ENCODE results near the gene GSG1L2.

DNA sequence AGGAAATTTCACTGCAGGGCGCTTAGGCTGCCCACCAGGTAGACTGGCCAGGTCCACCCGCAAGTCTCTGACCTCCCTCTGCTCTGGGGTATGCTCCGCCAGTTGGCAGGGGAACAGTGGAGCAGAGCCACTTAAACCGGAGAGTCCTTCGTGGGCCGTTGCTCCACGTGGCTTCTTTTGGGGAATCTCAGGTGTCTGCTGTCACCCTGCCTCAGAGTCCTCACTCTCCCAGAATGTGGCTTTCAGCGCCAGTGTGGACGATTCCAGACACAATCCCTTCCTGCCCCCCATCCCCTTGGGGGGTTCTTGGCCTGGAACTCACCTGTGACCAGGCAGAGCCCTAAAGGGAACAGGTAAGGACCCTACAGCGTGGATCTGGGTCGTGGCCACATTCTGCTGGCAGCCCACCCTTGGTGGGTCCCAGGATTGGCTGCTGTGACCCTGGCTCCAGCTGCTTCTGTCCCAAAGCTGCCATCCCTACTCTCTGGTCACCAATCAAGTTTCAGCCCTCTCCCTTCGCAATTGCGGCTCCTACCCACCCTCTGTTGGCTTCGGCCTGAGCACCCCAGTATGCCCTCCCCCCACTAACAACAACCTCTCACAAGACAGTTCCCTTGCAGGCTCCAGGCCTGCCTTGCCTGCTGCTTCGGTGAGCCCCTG, 52.7 kb downstream of the GSG1L2 start:
- TF ChIP-seq SREBF2 (IDR thresholded peaks at IDR 0.05) = no peak
- TF ChIP-seq, protein P1, sequence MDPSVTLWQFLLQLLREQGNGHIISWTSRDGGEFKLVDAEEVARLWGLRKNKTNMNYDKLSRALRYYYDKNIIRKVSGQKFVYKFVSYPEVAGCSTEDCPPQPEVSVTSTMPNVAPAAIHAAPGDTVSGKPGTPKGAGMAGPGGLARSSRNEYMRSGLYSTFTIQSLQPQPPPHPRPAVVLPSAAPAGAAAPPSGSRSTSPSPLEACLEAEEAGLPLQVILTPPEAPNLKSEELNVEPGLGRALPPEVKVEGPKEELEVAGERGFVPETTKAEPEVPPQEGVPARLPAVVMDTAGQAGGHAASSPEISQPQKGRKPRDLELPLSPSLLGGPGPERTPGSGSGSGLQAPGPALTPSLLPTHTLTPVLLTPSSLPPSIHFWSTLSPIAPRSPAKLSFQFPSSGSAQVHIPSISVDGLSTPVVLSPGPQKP (IDR thresholded peaks at IDR 0.05; ENCODE audit: low read depth, low read length) = no peak
- TF ChIP-seq, protein P2, sequence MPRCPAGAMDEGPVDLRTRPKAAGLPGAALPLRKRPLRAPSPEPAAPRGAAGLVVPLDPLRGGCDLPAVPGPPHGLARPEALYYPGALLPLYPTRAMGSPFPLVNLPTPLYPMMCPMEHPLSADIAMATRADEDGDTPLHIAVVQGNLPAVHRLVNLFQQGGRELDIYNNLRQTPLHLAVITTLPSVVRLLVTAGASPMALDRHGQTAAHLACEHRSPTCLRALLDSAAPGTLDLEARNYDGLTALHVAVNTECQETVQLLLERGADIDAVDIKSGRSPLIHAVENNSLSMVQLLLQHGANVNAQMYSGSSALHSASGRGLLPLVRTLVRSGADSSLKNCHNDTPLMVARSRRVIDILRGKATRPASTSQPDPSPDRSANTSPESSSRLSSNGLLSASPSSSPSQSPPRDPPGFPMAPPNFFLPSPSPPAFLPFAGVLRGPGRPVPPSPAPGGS (IDR thresholded peaks at IDR 0.05) = no peak
- no peak for TF ChIP-seq KDM1A (IDR thresholded peaks at IDR 0.05; ENCODE audit: low read depth)
- TF ChIP-seq, protein P3, sequence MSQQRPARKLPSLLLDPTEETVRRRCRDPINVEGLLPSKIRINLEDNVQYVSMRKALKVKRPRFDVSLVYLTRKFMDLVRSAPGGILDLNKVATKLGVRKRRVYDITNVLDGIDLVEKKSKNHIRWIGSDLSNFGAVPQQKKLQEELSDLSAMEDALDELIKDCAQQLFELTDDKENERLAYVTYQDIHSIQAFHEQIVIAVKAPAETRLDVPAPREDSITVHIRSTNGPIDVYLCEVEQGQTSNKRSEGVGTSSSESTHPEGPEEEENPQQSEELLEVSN (IDR thresholded peaks at IDR 0.05; ENCODE audit: borderline replicate concordance, low read depth) = no peak
- TF ChIP-seq MAFK (IDR thresholded peaks at IDR 0.05; ENCODE audit: partially characterized antibody) = no peak
- no peak for TF ChIP-seq POLR2A (IDR thresholded peaks at IDR 0.05; ENCODE audit: low read length)

Measured in A549 (cell line).